ENCODE measurements around the gene RPL35.

DNA sequence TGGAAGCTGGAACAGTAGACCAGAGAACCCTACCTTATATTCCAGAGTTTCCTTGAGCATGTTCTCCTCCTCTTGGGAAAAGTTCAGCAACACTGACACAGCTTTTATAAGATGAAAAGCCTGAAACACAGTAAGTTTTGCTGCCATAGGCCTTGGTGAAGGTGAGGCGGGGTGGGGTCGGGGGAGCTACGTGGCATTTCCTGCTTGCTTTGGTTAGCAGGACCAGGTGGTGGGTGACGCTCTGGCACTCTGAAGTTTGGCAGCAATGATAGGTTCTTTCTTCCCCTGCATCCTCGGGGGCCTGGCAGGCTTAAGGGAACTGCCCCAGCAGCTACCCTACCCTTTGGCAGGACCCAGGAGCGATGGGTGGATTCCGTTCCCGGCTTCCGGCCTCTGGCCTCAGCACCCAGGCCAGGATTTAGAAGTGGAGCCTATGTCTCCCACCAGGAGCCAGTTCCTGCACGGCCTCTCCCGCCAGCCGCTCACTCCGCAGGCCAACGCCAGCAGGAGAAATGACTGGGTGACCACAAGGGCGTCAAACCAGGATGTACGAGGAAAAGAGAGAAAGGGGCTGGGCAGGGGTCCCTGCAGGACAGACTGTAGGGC, 19.5 kb upstream of the RPL35 start:
- TF ChIP-seq, protein P1, sequence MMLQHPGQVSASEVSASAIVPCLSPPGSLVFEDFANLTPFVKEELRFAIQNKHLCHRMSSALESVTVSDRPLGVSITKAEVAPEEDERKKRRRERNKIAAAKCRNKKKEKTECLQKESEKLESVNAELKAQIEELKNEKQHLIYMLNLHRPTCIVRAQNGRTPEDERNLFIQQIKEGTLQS (IDR thresholded peaks at IDR 0.05; ENCODE audit: borderline replicate concordance, extremely low read depth, low read depth, low read length), result no peak
- no peak for TF ChIP-seq POLR2A (IDR thresholded peaks at IDR 0.05; ENCODE audit: low read depth, low read length)
- TF ChIP-seq EP300 (IDR thresholded peaks at IDR 0.05; ENCODE audit: borderline replicate concordance in 1 of 2, control insufficient read depth in 1 of 2, low read depth in 2 of 2, low read length in 2 of 2), result no peak
- TF ChIP-seq POLR2AphosphoS5 (IDR thresholded peaks at IDR 0.05; ENCODE audit: low read length), result no peak
- no peak for TF ChIP-seq RBBP5 (conservative IDR thresholded peaks at IDR 0.05)
- TF ChIP-seq, protein P2, sequence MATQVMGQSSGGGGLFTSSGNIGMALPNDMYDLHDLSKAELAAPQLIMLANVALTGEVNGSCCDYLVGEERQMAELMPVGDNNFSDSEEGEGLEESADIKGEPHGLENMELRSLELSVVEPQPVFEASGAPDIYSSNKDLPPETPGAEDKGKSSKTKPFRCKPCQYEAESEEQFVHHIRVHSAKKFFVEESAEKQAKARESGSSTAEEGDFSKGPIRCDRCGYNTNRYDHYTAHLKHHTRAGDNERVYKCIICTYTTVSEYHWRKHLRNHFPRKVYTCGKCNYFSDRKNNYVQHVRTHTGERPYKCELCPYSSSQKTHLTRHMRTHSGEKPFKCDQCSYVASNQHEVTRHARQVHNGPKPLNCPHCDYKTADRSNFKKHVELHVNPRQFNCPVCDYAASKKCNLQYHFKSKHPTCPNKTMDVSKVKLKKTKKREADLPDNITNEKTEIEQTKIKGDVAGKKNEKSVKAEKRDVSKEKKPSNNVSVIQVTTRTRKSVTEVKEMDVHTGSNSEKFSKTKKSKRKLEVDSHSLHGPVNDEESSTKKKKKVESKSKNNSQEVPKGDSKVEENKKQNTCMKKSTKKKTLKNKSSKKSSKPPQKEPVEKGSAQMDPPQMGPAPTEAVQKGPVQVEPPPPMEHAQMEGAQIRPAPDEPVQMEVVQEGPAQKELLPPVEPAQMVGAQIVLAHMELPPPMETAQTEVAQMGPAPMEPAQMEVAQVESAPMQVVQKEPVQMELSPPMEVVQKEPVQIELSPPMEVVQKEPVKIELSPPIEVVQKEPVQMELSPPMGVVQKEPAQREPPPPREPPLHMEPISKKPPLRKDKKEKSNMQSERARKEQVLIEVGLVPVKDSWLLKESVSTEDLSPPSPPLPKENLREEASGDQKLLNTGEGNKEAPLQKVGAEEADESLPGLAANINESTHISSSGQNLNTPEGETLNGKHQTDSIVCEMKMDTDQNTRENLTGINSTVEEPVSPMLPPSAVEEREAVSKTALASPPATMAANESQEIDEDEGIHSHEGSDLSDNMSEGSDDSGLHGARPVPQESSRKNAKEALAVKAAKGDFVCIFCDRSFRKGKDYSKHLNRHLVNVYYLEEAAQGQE (IDR thresholded peaks at IDR 0.05; ENCODE audit: low read depth, low read length), result no peak
- TF ChIP-seq, protein P3, sequence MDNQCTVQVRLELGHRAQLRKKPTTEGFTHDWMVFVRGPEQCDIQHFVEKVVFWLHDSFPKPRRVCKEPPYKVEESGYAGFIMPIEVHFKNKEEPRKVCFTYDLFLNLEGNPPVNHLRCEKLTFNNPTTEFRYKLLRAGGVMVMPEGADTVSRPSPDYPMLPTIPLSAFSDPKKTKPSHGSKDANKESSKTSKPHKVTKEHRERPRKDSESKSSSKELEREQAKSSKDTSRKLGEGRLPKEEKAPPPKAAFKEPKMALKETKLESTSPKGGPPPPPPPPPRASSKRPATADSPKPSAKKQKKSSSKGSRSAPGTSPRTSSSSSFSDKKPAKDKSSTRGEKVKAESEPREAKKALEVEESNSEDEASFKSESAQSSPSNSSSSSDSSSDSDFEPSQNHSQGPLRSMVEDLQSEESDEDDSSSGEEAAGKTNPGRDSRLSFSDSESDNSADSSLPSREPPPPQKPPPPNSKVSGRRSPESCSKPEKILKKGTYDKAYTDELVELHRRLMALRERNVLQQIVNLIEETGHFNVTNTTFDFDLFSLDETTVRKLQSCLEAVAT (IDR thresholded peaks at IDR 0.05), result no peak
- TF ChIP-seq SMC3 (IDR thresholded peaks at IDR 0.05; ENCODE audit: borderline replicate concordance, low read length), result no peak
- no peak for TF ChIP-seq CREB1 (IDR thresholded peaks at IDR 0.05; ENCODE audit: low read depth)
- TF ChIP-seq, protein P4, sequence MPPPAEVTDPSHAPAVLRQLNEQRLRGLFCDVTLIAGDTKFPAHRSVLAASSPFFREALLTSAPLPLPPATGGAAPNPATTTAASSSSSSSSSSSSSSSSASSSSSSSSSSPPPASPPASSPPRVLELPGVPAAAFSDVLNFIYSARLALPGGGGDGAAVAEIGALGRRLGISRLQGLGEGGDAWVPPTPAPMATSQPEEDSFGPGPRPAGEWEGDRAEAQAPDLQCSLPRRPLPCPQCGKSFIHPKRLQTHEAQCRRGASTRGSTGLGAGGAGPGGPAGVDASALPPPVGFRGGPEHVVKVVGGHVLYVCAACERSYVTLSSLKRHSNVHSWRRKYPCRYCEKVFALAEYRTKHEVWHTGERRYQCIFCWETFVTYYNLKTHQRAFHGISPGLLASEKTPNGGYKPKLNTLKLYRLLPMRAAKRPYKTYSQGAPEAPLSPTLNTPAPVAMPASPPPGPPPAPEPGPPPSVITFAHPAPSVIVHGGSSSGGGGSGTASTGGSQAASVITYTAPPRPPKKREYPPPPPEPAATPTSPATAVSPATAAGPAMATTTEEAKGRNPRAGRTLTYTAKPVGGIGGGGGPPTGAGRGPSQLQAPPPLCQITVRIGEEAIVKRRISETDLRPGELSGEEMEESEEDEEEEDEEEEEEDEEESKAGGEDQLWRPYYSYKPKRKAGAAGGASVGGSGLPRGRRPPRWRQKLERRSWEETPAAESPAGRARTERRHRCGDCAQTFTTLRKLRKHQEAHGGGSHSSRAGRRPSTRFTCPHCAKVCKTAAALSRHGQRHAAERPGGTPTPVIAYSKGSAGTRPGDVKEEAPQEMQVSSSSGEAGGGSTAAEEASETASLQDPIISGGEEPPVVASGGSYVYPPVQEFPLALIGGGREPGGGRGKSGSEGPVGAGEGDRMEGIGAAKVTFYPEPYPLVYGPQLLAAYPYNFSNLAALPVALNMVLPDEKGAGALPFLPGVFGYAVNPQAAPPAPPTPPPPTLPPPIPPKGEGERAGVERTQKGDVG (CRISPR knock-in tag; IDR thresholded peaks at IDR 0.05), result no peak
- TF ChIP-seq, protein P5, sequence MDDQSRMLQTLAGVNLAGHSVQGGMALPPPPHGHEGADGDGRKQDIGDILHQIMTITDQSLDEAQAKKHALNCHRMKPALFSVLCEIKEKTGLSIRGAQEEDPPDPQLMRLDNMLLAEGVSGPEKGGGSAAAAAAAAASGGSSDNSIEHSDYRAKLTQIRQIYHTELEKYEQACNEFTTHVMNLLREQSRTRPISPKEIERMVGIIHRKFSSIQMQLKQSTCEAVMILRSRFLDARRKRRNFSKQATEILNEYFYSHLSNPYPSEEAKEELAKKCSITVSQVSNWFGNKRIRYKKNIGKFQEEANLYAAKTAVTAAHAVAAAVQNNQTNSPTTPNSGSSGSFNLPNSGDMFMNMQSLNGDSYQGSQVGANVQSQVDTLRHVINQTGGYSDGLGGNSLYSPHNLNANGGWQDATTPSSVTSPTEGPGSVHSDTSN (IDR thresholded peaks at IDR 0.05; ENCODE audit: insufficient replicate concordance, low read depth, low read length), result no peak
- TF ChIP-seq, protein P6, sequence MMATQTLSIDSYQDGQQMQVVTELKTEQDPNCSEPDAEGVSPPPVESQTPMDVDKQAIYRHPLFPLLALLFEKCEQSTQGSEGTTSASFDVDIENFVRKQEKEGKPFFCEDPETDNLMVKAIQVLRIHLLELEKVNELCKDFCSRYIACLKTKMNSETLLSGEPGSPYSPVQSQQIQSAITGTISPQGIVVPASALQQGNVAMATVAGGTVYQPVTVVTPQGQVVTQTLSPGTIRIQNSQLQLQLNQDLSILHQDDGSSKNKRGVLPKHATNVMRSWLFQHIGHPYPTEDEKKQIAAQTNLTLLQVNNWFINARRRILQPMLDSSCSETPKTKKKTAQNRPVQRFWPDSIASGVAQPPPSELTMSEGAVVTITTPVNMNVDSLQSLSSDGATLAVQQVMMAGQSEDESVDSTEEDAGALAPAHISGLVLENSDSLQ (IDR thresholded peaks at IDR 0.05), result no peak
- TF ChIP-seq, protein P7, sequence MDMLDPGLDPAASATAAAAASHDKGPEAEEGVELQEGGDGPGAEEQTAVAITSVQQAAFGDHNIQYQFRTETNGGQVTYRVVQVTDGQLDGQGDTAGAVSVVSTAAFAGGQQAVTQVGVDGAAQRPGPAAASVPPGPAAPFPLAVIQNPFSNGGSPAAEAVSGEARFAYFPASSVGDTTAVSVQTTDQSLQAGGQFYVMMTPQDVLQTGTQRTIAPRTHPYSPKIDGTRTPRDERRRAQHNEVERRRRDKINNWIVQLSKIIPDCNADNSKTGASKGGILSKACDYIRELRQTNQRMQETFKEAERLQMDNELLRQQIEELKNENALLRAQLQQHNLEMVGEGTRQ (IDR thresholded peaks at IDR 0.05; ENCODE audit: borderline replicate concordance, low read depth, low read length), result no peak

Data from GM12878 (cell line).